Naive thymus-derived CD8-positive, alpha-beta T cell (primary cell): ENCODE data around the gene NFRKB. TPM values are rescaled to one million over a fixed set of nuclear protein-coding genes. Genes with fewer than 3 reads are reported as not detected.

Source experiments
- ATAC-seq, 2 donors: fragments of 150-1000 bp; cut with Tn5 transposase in 1 of 2; sonication (Bioruptor Pico), chemical (Tn5 transposase) in 1 of 2; 1 replicate in 1 of 2; 2 replicates in 1 of 2; pipeline ENCODE4 v1.10.0; 2021; ENCODE audit warnings: mild to moderate bottlenecking in 2 of 2, moderate library complexity in 2 of 2
- POLR2A ChIA-PET: fragments of 350-600 bp; sonication (Branson Sonifier 250); formaldehyde crosslinking; loops from one replicate; lab custom pipeline; 2021; ENCODE audit warnings: antibody characterized with exemption; lab: Charles Lee
- DNase-seq, 10 donors: peaks; one replicate each; pipeline versions ENCODE4 v3.0.0 to v3.0.0-alpha.2; 2020 to 2022
- H3K27ac Mint-ChIP-seq, 10 donors: one replicate each; pipeline ENCODE4 v1.8.0; 2020 to 2022; ENCODE audit warnings: mild to moderate bottlenecking in 10 of 10, mixed read lengths in 10 of 10, moderate library complexity in 4 of 10, inconsistent platforms in 1 of 10
- H3K27me3 Mint-ChIP-seq, 5 donors: one replicate each; pipeline ENCODE4 v1.8.0; 2021 to 2022; ENCODE audit warnings: mixed read lengths in 5 of 5
- H3K36me3 Mint-ChIP-seq, 3 donors: one replicate each; pipeline ENCODE4 v1.8.0; 2020 to 2022; ENCODE audit warnings: mixed read lengths in 3 of 3, mild to moderate bottlenecking in 2 of 3, inconsistent platforms in 1 of 3
- H3K4me1 Mint-ChIP-seq, 4 donors: one replicate each; pipeline ENCODE4 v1.8.0; 2021 to 2022; ENCODE audit warnings: mixed read lengths in 4 of 4
- H3K4me3 Mint-ChIP-seq, 10 donors: one replicate each; pipeline ENCODE4 v1.8.0; 2020 to 2022; ENCODE audit warnings: mild to moderate bottlenecking in 10 of 10, mixed read lengths in 10 of 10, moderate library complexity in 6 of 10, inconsistent platforms in 1 of 10
- H3K9me3 Mint-ChIP-seq, 9 donors: one replicate each; pipeline ENCODE4 v1.8.0; 2020 to 2022; ENCODE audit warnings: mixed read lengths in 9 of 9, mild to moderate bottlenecking in 3 of 9, inconsistent platforms in 1 of 9, moderate library complexity in 1 of 9
- polyA plus RNA-seq, 3 donors: library from polyadenylated mRNA; unstranded; fragments of 300-500 nt; fragmentation: Illumina TruSeq; gene quantifications; one replicate each; pipeline ENCODE4 v1.2.3, GENCODE V29; 2021
- total RNA-seq, 8 experiments: library from RNA in 2 of 8; stranded (reverse) in 2 of 8; gene quantifications; one replicate each; pipeline ENCODE4 v1.2.3 and lab custom pipeline; 2021 to 2026

The NFRKB gene
- total and polyA plus RNA-seq, 5 experiments from 2014 or later: 16.9 to 61.4 (median 21.9) TPM

DNA sequence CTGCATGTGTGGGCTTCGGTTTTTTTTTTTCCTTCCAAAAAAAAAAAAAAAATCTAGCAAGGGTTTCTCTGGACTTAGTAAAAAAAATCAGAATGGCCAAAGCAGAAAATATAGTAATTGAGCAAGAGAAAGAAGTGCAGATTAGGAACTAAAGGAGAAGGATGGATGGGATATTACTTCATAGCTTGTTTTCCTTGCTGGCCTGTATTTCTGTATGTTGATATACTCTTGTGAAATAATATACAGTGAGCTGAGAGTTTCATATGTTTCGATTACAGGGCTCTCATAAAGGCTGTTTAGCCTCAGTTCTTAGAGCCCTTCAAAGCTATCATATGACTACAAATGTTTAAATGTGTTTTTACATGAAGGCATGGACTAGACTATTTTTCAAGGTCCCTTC lies 34.3 kb upstream of the NFRKB start:
- ATAC-seq: no peak
- no peak overlapping the region for H3K4me3 Mint-ChIP-seq
- POLR2A ChIA-PET: no interaction called here
- peaks cover 6 to 63% (median 21%) of the 10 kb centered on the region in 3 donors for H3K36me3 Mint-ChIP-seq
- H3K9me3 Mint-ChIP-seq: no peaks in the 10 kb centered on the region
- no peak for DNase-seq
- no peaks in the 10 kb centered on the region for H3K27me3 Mint-ChIP-seq
- no peak overlapping the region for H3K27ac Mint-ChIP-seq
- H3K4me1 Mint-ChIP-seq: no peaks in the 10 kb centered on the region

DNA sequence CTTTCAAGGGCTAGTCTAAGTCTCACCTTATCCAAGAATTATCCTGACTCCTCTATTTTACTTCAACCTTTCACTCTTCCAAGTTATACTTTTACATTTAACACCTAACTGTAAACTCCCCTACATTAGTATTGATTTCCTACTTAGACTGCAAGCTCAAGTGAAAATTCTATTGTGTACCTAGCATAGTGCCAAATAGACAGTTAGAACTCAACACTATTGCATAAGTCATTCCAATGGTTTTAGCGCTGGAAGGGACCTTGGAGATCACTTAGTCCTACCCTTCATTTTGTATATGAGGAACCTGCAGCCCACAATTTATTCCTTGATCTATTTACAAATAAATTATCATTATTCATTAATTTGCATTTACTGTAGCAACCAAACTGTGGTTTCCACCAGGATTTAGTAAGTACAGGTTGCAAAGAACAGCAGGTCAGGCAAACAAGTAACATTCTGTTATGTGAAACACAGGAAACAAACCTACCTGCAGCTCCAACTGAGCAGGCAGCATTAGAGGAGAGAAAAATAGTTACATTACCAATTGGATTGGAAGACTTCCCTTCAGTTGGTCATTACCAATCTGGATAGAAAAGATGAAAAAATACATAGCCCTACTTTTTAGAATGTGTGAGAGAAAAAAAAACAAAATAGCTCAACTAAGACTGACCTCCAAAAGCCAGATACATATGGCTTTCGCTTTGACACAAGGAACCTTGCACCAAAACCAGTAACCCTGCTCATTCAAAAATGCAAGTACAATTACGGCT lies 33.7 kb upstream of the NFRKB start:
- no peak for DNase-seq
- Mint-ChIP-seq H3K4me1 (no peaks in the 10 kb centered on the region), H3K4me3 (no peak overlapping the region), H3K9me3 (no peaks in the 10 kb centered on the region), H3K27ac (peak overlapping the region in 1 of 10 donors; percentile 2), H3K27me3 (no peaks in the 10 kb centered on the region), H3K36me3 (peaks cover 6 to 60% (median 17%) of the 10 kb centered on the region in 3 donors)
- no peak for ATAC-seq
- POLR2A ChIA-PET: no interaction called here

DNA sequence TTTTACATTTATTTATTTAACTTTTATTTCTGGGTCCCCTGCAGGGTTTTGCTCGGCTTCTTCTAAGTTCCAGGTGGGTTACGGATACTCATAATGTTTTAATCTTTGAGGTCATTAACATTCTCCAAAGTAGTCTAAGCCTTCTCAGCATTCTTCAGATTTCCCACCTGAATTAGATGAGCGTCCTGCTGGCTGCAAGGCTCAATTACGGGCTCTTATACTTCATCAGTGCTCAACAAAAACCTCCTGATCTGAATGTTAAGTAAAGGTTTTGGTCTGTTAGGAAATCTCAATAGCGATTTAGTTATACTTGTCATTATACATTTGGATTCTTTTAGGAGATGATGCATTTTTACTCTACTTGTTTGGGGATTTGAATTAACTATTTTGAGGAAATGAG lies 27.3 kb upstream of the NFRKB start:
- Mint-ChIP-seq H3K27me3 (no peaks in the 10 kb centered on the region), H3K4me3 (no peak overlapping the region)

DNA sequence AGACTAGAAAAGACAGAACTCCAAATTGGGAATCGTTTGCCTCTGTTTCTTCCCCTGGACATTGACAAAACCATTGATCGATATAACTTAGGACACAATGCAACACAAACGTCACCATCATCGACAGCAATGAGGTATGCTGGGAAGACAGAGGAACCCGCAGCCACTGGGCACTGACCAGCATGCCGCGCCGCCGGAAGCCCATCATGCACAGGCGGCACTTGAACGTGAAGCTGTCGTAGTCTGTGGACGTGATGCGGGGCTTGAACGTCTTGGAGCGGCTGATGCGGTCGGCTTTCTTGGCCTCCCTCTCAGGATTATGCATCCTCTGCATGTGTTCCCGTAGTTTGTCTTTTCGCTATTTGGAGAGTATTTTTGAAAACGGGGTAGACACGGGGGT lies 23.0 kb upstream of the NFRKB start:
- Mint-ChIP-seq H3K4me1 (peaks cover 2 to 12% (median 5%) of the 10 kb centered on the region in 4 donors), H3K27me3 (no peaks in the 10 kb centered on the region), H3K36me3 (peaks cover 3 to 62% (median 10%) of the 10 kb centered on the region in 3 donors), H3K9me3 (no peaks in the 10 kb centered on the region), H3K4me3 (no peak overlapping the region), H3K27ac (peak overlapping the region in 1 of 10 donors; percentile 34)
- ATAC-seq (no peak), DNase-seq (no peak)
- POLR2A ChIA-PET: no interaction called here

More for the DNA sequence above, 27.3 kb upstream of the NFRKB start:
- POLR2A ChIA-PET: no interaction called here
- peaks cover 0 to 38% (median 4%) of the 10 kb centered on the region in 3 donors for H3K36me3 Mint-ChIP-seq
- peaks cover 4 to 14% (median 9%) of the 10 kb centered on the region in 4 donors for H3K4me1 Mint-ChIP-seq
- no peaks in the 10 kb centered on the region for H3K9me3 Mint-ChIP-seq
- ATAC-seq (no peak), DNase-seq (no peak)
- peak overlapping the region in 3 of 10 donors; percentile 44 to 82 (median 50) for H3K27ac Mint-ChIP-seq

DNA sequence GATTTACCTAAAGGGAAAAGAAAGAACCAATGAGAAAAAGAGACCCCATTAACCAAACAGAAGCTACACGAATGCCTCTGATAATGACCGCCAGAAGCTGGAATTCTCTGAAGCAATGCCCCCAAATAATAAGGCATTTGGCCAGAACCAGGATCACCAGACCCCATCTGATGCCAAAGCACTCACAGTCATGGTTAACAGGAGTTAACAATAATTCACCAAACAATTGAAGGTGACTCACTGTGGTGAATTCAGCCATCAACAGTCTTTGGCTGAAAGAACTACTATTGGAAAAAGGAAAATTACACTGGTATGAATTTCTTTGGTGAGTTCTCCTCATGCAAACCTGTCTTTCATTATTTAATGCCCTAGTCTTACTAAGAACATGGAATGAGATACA lies 21.9 kb upstream of the NFRKB start:
- POLR2A ChIA-PET: no interaction called here
- Mint-ChIP-seq H3K36me3 (peaks cover 3 to 64% (median 13%) of the 10 kb centered on the region in 3 donors), H3K27ac (no peak overlapping the region)

DNA sequence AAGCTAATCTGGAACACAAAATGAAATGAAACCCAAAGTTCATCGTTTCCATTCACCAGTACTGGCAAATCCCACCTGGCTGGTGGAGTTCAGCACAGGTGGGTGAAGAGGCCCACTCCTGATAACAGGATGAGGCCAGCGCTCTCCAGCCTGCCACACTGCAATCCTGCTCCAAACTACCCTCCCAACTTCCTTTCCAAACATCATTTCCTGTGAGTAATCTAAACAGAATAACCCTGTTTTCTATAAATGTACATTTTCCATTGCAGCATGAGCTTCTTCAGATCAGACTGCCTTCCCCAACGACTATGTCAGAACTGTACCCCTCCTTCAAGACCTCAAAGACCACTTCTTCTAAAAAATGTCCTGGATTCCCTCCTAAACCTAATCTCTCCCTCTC lies 15.9 kb upstream of the NFRKB start:
- peaks cover 0 to 6% (median 0%) of the 10 kb centered on the region in 4 donors for H3K4me1 Mint-ChIP-seq

More for the DNA sequence above, 21.9 kb upstream of the NFRKB start:
- Mint-ChIP-seq H3K27me3 (no peaks in the 10 kb centered on the region), H3K4me1 (peaks cover 0 to 7% (median 0%) of the 10 kb centered on the region in 4 donors), H3K9me3 (no peaks in the 10 kb centered on the region), H3K4me3 (no peak overlapping the region)
- DNase-seq (no peak), ATAC-seq (no peak)

DNA sequence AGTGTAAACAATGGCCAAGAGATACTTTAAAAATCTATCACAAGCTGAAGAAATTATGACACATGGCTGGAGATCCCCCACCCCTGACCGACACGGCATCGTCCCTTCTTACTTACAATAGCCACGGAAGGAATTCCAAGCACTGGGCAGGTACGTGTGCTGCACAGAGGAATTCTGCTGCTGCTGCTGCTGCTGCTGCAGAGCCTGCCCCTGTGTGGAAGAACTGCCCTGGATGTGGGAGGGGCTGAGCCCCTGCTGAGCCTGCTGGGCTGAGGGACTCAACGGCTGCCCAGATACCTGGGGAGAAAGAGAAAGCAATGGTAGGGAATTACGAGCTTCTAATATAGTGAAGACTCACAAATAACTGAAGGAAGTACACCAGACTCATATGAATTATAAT lies 15.0 kb upstream of the NFRKB start:
- Mint-ChIP-seq H3K27me3 (no peaks in the 10 kb centered on the region), H3K4me1 (peaks cover 0 to 6% (median 0%) of the 10 kb centered on the region in 4 donors), H3K4me3 (no peak overlapping the region), H3K9me3 (no peaks in the 10 kb centered on the region), H3K36me3 (peaks cover 9 to 79% (median 33%) of the 10 kb centered on the region in 3 donors), H3K27ac (no peak overlapping the region)
- DNase-seq (no peak), ATAC-seq (no peak)
- POLR2A ChIA-PET: no interaction called here

More for the DNA sequence above, 15.9 kb upstream of the NFRKB start:
- POLR2A ChIA-PET: no interaction called here
- ATAC-seq (no peak), DNase-seq (no peak)
- no peak overlapping the region for H3K4me3 Mint-ChIP-seq
- H3K9me3 Mint-ChIP-seq: no peaks in the 10 kb centered on the region
- H3K27ac Mint-ChIP-seq: peak overlapping the region in 1 of 10 donors; percentile 0
- no peaks in the 10 kb centered on the region for H3K27me3 Mint-ChIP-seq
- peaks cover 9 to 80% (median 31%) of the 10 kb centered on the region in 3 donors for H3K36me3 Mint-ChIP-seq

DNA sequence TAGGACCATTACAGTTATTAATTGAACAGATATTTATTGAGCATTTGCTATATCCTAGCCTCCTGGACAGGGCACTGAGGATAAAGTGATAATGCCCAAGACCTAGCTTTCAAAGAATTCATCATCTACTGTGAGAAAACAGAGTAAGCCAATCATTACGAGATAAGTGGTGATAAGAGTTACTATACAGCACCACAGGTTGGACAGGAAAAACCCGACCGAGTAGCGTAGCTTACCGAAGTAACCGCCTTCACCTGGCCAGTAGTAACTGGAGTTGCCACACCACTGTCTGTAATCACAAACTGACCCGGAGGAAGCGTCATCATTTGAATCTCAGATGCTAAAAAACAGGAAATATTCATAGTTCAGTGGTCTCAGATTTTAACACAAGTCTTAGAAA lies 10.0 kb upstream of the NFRKB start:
- ATAC-seq (no peak), DNase-seq (no peak)
- H3K27me3 Mint-ChIP-seq: no peaks in the 10 kb centered on the region
- no peak overlapping the region for H3K27ac Mint-ChIP-seq
- no peak overlapping the region for H3K4me3 Mint-ChIP-seq
- peaks cover 6 to 76% (median 44%) of the 10 kb centered on the region in 3 donors for H3K36me3 Mint-ChIP-seq
- H3K9me3 Mint-ChIP-seq: no peaks in the 10 kb centered on the region
- POLR2A ChIA-PET: interaction anchor here (1.6 kb wide), 1 partner anchor 10 kb away, joined by 6 read pairs; the partner anchor contains the start of gene NFRKB
- H3K4me1 Mint-ChIP-seq: no peaks in the 10 kb centered on the region

DNA sequence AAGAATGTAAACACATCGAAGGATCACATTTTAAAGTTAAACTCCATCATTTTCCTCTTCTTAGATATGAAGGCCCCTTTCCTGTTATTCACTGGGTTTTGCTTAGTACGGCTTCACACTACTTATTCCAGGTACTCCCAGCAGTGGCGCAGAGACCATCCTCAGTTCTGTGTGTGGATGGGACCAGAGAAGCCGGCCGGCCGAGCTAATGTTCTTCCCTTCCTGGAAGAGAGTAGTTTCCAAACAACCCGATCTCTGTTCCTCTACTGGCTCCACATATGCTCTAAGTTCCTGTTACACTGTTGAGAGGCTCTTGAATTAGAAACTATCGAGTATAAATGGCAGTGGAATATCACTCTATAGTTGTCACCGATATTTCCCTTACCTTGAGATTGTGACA lies 684 bp upstream of the NFRKB start:
- POLR2A ChIA-PET: interaction anchor here (1.0 to 2.0 kb wide), 7 partner anchors 9 to 175 kb away, joined by 3 to 18 read pairs (median 5); partner anchors contain the start of gene PRDM10
- peak overlapping the region; percentile 76 to 94 (median 86) for H3K27ac Mint-ChIP-seq
- H3K4me3 Mint-ChIP-seq: peak overlapping the region; percentile 82 to 94 (median 92)
- H3K4me1 Mint-ChIP-seq: peaks cover 24 to 43% (median 37%) of the 10 kb centered on the region in 4 donors
- no peak for DNase-seq
- no peaks in the 10 kb centered on the region for H3K27me3 Mint-ChIP-seq
- H3K9me3 Mint-ChIP-seq: no peaks in the 10 kb centered on the region
- H3K36me3 Mint-ChIP-seq: peaks cover 0 to 26% (median 3%) of the 10 kb centered on the region in 3 donors
- no peak for ATAC-seq

DNA sequence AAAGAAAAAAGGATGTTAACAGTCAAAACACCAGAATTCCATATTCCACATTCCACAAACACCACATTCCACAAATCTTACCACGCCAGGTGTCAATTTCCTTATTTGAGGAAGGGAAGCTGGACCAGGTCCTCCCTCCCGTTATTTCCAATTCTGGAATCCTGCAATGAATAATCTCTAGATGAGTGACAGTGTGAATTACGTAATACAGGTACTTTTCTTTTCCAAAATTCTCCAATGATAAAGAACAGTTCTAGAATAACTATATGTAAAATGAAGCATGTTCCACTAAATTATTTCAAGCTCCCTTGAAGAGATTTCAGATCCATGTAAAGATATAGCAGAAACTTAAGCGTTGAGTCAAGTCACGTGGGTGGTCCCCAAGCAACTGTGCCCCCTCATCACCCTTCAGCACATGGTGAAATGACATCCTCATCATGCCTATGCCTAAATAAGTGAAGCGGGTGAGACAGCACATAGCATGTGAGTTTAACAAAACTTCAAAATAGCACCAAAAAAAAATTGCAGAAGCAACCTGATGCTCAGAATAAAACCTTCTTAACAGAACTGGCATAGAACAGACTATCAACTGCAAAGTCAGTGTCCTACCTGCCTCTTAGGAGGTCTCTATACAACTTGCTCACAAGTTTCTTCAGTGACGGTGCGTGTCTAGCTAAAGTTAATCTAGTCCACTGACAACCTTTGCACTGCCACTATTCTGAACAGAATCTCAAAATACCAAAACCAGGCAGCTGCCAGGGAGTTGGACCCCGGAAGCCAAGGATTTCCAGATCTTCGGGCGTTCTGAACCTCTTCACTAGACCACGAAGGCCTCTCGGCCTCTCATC lies 876 bp downstream of the NFRKB start:
- ATAC-seq: peak; percentile 6 to 27
- no peaks in the 10 kb centered on the region for H3K27me3 Mint-ChIP-seq

DNA sequence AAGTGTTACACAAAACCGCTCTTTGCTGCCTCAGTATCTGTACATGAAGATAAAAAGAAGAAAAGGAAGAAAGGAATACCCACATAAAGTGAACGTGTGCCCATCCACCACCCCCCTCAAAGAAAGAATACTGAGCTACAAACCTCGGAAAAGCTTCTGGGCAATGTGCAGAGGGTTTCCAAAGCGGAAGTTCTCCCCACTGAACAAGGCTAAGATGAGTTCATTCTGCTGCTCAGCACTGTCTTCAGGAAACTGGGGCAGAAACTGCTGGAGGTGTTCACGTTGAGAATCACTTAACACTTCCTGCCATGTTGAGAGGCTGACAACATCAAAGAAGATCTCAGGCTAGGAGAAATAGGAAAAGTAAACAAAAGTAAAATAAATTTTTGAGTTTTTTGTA lies 6.9 kb downstream of the NFRKB start:
- POLR2A ChIA-PET: interaction anchor here (0.8 to 1.6 kb wide), 5 partner anchors 9 to 114 kb away, joined by 3 to 5 read pairs (median 3); partner anchors contain the start of gene PRDM10
- H3K9me3 Mint-ChIP-seq: no peaks in the 10 kb centered on the region
- ATAC-seq (peak; percentile 96), DNase-seq (peak in 7 of 10 donors; percentile 17 to 60 (median 28))
- H3K27me3 Mint-ChIP-seq: no peaks in the 10 kb centered on the region
- peaks cover 5 to 85% (median 26%) of the 10 kb centered on the region in 3 donors for H3K36me3 Mint-ChIP-seq
- peaks cover 26 to 50% (median 43%) of the 10 kb centered on the region in 4 donors for H3K4me1 Mint-ChIP-seq
- H3K4me3 Mint-ChIP-seq: peak overlapping the region in 7 of 10 donors; percentile 31 to 76 (median 59)
- H3K27ac Mint-ChIP-seq: peak overlapping the region in 9 of 10 donors; percentile 16 to 93 (median 79)

More for the DNA sequence above, 876 bp downstream of the NFRKB start:
- Mint-ChIP-seq H3K27ac (peak overlapping the region; percentile 76 to 94 (median 90)), H3K9me3 (no peaks in the 10 kb centered on the region), H3K4me1 (peaks cover 31 to 49% (median 47%) of the 10 kb centered on the region in 4 donors), H3K36me3 (peaks cover 2 to 29% (median 3%) of the 10 kb centered on the region in 3 donors), H3K4me3 (peak overlapping the region; percentile 82 to 94 (median 92))
- POLR2A ChIA-PET: interaction anchor here (0.6 to 2.0 kb wide), 11 partner anchors 7 to 228 kb away, joined by 3 to 18 read pairs (median 4); partner anchors contain the start of gene PRDM10
- peak in 2 of 10 donors; percentile 19 to 34 for DNase-seq

DNA sequence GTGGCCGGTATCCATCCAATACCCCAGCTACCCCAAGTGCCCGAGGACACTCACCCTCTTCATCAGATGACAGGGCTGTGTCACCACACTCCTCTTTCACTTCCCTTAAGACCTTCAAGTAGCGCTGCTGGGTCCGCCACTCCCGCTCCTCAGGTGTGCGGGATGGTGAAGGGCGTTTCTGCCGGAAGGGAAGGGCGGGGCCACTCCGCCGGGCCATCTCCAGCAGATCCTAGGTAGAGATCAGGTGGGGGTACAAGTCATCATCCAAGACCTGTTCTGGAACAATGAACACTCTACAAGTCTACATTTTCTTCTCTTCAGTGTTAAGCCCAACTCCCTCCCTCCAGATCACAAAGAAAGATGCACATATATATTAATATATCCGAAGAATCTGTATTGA lies 10.0 kb downstream of the NFRKB start:
- no peak overlapping the region for H3K4me3 Mint-ChIP-seq
- POLR2A ChIA-PET: interaction anchor here (1.2 kb wide), 1 partner anchor 10 kb away, joined by 3 read pairs; no protein-coding TSS in a partner anchor
- H3K27me3 Mint-ChIP-seq: no peaks in the 10 kb centered on the region
- ATAC-seq: no peak
- H3K36me3 Mint-ChIP-seq: peaks cover 5 to 94% (median 43%) of the 10 kb centered on the region in 3 donors
- no peaks in the 10 kb centered on the region for H3K9me3 Mint-ChIP-seq
- DNase-seq: no peak
- peaks cover 22 to 33% (median 26%) of the 10 kb centered on the region in 4 donors for H3K4me1 Mint-ChIP-seq
- peak overlapping the region in 1 of 10 donors; percentile 33 for H3K27ac Mint-ChIP-seq
